IMR-90 (cell line): ENCODE results near the gene ADGRG7.

Source experiments
- BHLHE40 ChIP-seq: fragments of 150-350 bp; IDR thresholded peaks from 2 replicates; pipeline ENCODE4 v1.6.1; 2016; ENCODE audit warnings: mild to moderate bottlenecking, low read depth, low read length
- CEBPB ChIP-seq: IDR thresholded peaks from 2 replicates; pipeline ENCODE4 v1.6.1; 2012; ENCODE audit warnings: low read depth, low read length, improper control_type of control experiment
- MAFK ChIP-seq: IDR thresholded peaks from 2 replicates; pipeline ENCODE4 v1.6.1; 2012; ENCODE audit warnings: low read depth, low read length, improper control_type of control experiment
- MAZ ChIP-seq: IDR thresholded peaks from 2 replicates; pipeline ENCODE4 v1.6.1; 2012; ENCODE audit warnings: low read depth, mild to moderate bottlenecking, low read length, improper control_type of control experiment, moderate library complexity, borderline replicate concordance
- RAD21 ChIP-seq: IDR thresholded peaks from 2 replicates; pipeline ENCODE4 v1.6.1; 2012; ENCODE audit warnings: low read length, improper control_type of control experiment
- RFX5 ChIP-seq: IDR thresholded peaks from 2 replicates; pipeline ENCODE4 v1.8.0; 2012; ENCODE audit warnings: low read depth, mild to moderate bottlenecking, low read length, moderate library complexity
- TF ChIP-seq, protein P1 (sequence below): conservative IDR thresholded peaks from 2 replicates; pipeline ENCODE4 v1.5.1; 2012; ENCODE audit warnings: mild to moderate bottlenecking, low read depth, low read length, improper control_type of control experiment
- TF ChIP-seq, protein P2 (sequence below): fragments of 150-350 bp; IDR thresholded peaks from 2 replicates; pipeline ENCODE4 v1.6.1; 2017; ENCODE audit warnings: mild to moderate bottlenecking, antibody characterized with exemption, low read length, low read depth

DNA sequence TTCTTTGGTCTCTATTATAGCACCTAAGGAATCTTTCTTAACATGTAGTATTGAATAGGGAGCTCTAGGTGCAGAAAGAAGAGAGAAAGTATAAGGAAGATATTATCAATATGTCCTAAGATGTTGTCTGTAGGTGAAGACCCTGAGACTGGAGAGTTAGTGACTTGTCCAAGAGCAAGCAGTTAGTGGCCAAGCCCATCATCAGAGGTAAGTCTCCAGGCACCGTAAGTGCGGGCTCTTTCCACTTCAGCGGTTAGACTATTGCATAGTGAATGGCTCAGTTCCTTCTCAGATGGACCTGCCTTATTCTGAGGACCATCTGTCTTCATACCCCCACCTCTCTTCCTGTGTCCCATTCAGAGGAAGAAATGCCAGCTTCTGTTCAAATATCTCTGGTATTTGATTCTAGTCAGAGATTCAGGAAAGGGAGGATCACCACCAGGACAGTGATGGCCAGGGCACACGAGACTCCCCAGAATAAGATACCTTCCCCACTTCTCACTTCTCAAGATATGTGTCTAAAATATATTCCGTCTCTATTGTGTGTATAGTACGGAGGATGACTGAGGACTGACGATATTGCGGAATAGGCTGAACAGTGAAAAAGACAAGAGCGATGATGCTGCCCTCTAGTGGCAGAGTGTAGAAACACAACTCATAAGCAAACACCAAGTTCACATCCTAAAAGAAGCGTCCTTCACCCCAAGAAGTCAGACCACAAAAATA is 19.1 kb upstream of the ADGRG7 start:
- TF ChIP-seq, protein P1, sequence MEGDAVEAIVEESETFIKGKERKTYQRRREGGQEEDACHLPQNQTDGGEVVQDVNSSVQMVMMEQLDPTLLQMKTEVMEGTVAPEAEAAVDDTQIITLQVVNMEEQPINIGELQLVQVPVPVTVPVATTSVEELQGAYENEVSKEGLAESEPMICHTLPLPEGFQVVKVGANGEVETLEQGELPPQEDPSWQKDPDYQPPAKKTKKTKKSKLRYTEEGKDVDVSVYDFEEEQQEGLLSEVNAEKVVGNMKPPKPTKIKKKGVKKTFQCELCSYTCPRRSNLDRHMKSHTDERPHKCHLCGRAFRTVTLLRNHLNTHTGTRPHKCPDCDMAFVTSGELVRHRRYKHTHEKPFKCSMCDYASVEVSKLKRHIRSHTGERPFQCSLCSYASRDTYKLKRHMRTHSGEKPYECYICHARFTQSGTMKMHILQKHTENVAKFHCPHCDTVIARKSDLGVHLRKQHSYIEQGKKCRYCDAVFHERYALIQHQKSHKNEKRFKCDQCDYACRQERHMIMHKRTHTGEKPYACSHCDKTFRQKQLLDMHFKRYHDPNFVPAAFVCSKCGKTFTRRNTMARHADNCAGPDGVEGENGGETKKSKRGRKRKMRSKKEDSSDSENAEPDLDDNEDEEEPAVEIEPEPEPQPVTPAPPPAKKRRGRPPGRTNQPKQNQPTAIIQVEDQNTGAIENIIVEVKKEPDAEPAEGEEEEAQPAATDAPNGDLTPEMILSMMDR = peak; percentile 89
- TF ChIP-seq MAFK (peak; percentile 30; the same call in 1 of the 2 replicates), RFX5 (no peak), BHLHE40 (no peak), CEBPB (peak; percentile 96), MAZ (no peak), RAD21 (peak; percentile 93)
- TF ChIP-seq, protein P2, sequence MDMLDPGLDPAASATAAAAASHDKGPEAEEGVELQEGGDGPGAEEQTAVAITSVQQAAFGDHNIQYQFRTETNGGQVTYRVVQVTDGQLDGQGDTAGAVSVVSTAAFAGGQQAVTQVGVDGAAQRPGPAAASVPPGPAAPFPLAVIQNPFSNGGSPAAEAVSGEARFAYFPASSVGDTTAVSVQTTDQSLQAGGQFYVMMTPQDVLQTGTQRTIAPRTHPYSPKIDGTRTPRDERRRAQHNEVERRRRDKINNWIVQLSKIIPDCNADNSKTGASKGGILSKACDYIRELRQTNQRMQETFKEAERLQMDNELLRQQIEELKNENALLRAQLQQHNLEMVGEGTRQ = no peak
